Endothelial cell (in vitro differentiated cells): ENCODE measurements around the gene PCK2. TPM values are rescaled to one million over a fixed set of nuclear protein-coding genes. Genes with fewer than 3 reads are reported as not detected.

Source experiments
- DNase-seq: peaks from one replicate; pipeline ENCODE4 v3.0.0; 2021; ENCODE audit warnings: low spot score
- H3K27ac Mint-ChIP-seq: one replicate; pipeline ENCODE4 v1.8.0; 2021; ENCODE audit warnings: mixed read lengths, inconsistent platforms; ENCODE audit not compliant: unreplicated experiment
- H3K27me3 Mint-ChIP-seq: one replicate; pipeline ENCODE4 v1.8.0; 2021; ENCODE audit warnings: mild to moderate bottlenecking, moderate library complexity, mixed read lengths, inconsistent platforms; ENCODE audit not compliant: unreplicated experiment
- H3K36me3 Mint-ChIP-seq: one replicate; pipeline ENCODE4 v1.8.0; 2021; ENCODE audit warnings: mild to moderate bottlenecking, low read depth, mixed read lengths, inconsistent platforms; ENCODE audit not compliant: unreplicated experiment
- H3K4me1 Mint-ChIP-seq: one replicate; pipeline ENCODE4 v1.8.0; 2021; ENCODE audit warnings: mild to moderate bottlenecking, mixed read lengths, inconsistent platforms; ENCODE audit not compliant: unreplicated experiment
- H3K4me3 Mint-ChIP-seq: one replicate; pipeline ENCODE4 v1.8.0; 2021; ENCODE audit warnings: mild to moderate bottlenecking, mixed read lengths, inconsistent platforms; ENCODE audit not compliant: unreplicated experiment
- H3K9me3 Mint-ChIP-seq: one replicate; pipeline ENCODE4 v1.8.0; 2021; ENCODE audit warnings: mixed read lengths, inconsistent platforms; ENCODE audit not compliant: unreplicated experiment
- total RNA-seq: library from RNA; stranded (reverse); fragmentation: NEBNext Ultra II Directional; extraction: Animal tissue kit (Norgen Biotek cat#: 25700); gene quantifications from one replicate; pipeline ENCODE4 v1.2.1, GENCODE V29; 2021; ENCODE audit not compliant: unreplicated experiment
- TF ChIP-seq, protein P1 (sequence below): fragments of 200-600 bp; sonication (generic); IDR thresholded peaks from one replicate; pipeline ENCODE4 v1.5.0; 2021; ENCODE audit warnings: antibody characterized with exemption; ENCODE audit not compliant: unreplicated experiment

PCK2 gene
- total RNA-seq, 1 donor from 2014 or later, result 23.9 TPM

DNA sequence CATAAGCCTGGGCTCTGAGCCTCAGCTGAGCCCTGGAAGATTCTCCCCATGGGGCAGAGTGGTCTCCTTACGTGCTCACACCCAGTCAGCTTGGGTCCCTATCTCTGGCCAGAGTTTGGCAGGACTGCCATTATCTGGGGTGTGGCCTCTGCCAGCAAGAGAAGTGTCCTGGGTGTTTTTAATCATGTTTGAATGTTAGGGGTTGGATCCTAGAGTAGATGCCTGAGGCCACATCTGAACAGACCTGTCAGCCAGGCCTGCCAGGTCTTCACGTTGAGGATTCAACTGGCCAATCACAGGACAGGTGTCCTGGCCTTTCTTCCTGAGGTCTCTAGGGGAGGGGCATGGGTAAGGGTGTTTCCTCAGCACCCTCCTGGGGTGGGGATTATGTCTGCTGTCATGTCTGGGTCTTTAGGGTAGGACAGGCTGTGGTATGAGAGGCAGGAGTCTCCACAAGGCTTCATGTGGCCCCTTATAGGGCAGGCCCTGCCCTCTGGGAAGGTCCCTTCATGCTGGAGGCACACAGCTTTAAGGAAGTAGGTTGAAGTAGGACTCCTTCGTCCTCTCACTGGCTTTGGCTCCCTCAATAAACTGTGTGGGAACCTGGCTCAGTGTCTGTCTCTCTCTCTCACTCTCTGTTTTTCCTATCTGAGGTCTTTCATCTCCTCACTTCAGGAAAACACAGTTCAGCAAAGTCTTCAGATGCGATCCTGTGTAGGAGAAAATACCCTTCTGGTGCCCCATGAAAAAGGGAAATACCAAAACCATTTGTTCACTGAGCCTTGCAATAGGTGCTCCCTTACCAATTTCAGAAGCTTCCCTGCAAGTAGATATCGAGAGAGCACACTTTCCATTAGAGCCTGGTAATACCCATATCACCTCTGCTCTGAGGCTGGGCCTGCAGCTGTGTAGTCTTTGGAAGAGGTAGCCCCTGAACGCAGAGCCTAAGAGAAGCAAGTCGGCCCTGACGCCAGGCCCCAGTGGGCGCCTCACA lies 29.6 kb downstream of the PCK2 start:
- H3K27ac Mint-ChIP-seq, result no peak overlapping the region
- H3K9me3 Mint-ChIP-seq, result no peaks in the 10 kb centered on the region
- peaks cover 32% of the 10 kb centered on the region for H3K36me3 Mint-ChIP-seq
- H3K4me3 Mint-ChIP-seq, result no peak overlapping the region
- H3K4me1 Mint-ChIP-seq, result no peaks in the 10 kb centered on the region
- no peak for DNase-seq
- TF ChIP-seq, protein P1, sequence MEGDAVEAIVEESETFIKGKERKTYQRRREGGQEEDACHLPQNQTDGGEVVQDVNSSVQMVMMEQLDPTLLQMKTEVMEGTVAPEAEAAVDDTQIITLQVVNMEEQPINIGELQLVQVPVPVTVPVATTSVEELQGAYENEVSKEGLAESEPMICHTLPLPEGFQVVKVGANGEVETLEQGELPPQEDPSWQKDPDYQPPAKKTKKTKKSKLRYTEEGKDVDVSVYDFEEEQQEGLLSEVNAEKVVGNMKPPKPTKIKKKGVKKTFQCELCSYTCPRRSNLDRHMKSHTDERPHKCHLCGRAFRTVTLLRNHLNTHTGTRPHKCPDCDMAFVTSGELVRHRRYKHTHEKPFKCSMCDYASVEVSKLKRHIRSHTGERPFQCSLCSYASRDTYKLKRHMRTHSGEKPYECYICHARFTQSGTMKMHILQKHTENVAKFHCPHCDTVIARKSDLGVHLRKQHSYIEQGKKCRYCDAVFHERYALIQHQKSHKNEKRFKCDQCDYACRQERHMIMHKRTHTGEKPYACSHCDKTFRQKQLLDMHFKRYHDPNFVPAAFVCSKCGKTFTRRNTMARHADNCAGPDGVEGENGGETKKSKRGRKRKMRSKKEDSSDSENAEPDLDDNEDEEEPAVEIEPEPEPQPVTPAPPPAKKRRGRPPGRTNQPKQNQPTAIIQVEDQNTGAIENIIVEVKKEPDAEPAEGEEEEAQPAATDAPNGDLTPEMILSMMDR, result no peak
- H3K27me3 Mint-ChIP-seq, result no peaks in the 10 kb centered on the region

DNA sequence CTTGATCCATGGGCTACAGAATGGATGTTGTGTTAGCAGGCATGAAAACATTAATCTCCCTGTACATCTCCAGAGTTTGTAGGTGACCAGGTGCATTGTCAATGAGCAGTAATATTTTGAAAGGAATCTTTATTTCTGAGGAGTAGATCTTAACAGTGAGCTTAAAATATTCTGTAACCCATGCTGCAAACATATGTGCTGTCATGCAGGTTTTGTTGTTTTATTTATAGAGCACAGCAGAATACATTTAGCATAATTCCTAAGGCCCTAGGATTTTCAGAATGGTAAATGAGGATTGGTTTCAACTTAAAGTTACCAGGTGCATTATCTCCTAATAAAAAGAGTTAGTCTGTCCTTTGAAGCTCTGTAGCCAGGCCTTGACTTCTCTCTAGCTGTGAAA lies 32.8 kb downstream of the PCK2 start:
- Mint-ChIP-seq H3K36me3 (peaks cover 14% of the 10 kb centered on the region), H3K9me3 (no peaks in the 10 kb centered on the region), H3K27me3 (peaks cover 1% of the 10 kb centered on the region), H3K4me3 (no peak overlapping the region), H3K4me1 (peaks cover 9% of the 10 kb centered on the region), H3K27ac (no peak overlapping the region)
- DNase-seq, result no peak
- TF ChIP-seq, protein P1, result no peak

DNA sequence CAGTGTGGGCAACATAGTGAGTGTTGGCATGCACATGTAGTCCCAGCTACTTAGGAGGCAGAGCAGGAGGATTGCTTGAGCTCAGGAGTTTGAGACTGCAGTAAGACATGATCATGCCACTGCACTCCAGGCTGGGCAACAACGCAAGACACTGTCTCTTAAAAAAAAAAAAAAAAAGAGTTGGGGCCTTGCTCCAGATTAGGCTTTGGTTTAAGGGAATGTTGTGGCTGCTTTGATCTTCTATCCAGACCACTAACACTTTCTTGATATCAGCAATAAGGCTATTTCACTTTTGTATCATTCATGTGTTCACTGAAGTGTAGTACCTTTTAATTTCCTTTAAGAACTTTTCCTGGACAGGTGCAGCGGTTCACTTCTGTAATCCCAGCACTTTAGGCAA lies 33.6 kb downstream of the PCK2 start:
- Mint-ChIP-seq H3K9me3 (no peaks in the 10 kb centered on the region), H3K27me3 (peaks cover 2% of the 10 kb centered on the region), H3K4me1 (peaks cover 15% of the 10 kb centered on the region), H3K36me3 (peaks cover 11% of the 10 kb centered on the region), H3K27ac (no peak overlapping the region), H3K4me3 (no peak overlapping the region)
- DNase-seq, result no peak
- TF ChIP-seq, protein P1, result no peak

DNA sequence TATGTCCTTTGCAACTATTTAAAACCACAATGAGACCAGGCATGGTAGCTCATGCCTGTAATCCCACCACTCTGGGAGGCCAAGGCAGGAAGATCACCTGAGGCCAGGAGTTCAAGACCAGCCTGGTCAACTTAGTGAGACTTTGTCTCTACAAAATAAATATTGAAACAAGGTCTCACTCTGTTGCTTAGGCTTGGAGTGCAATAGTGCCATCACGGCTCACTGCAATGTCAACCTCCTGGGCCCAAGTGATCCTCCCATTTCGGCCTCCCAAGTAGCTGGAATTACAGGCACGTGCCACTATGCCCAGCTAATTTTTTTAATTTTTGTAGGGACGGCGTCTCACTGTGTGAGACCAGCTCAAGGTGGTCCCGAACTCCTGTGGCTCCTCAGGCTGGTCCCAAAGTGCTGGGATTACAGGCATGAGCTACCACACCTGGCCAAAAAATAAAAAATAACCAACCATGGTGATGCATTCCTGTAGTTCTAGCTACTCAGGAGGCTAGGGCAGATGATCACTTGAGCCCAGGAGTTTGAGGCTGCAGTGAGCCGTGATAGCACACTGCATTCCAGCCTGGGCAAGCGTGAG lies 35.4 kb downstream of the PCK2 start:
- Mint-ChIP-seq H3K4me3 (no peak overlapping the region), H3K27me3 (peaks cover 5% of the 10 kb centered on the region), H3K9me3 (no peaks in the 10 kb centered on the region), H3K27ac (no peak overlapping the region), H3K36me3 (no peaks in the 10 kb centered on the region), H3K4me1 (peaks cover 19% of the 10 kb centered on the region)
- TF ChIP-seq, protein P1, result no peak
- DNase-seq, result no peak

DNA sequence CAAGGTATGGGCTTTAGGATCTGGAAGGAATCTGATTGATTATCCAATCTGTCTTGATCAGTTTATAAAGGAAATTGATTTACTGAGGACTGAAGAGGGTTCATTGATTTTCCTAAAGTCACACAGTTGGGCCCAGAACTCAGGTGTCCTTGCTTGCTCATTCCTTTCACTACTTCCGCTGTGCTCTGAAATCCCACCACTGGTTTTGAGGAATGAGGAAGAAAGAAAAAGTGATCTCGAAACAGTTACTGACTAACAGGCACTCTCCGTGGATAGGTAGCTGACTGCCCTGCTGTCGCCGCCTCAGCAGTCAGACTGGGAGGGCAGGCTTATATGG lies 36.2 kb downstream of the PCK2 start, which contains the start of gene FITM1:
FITM1 (plus strand) TSS at position 280 of the 337 bp plus-strand sequence. CDS start 905 bp downstream, outside the sequence.
- Mint-ChIP-seq H3K27ac (no peak within 1 kb of the TSS), H3K4me3 (no peak within 1 kb of the TSS), H3K27me3 (peaks cover 9% of the 10 kb centered on the region)

More for the DNA sequence above, 36.2 kb downstream of the PCK2 start, which contains the start of gene FITM1:
- no peak for DNase-seq
- TF ChIP-seq, protein P1, result no peak
- Mint-ChIP-seq H3K4me1 (peaks cover 23% of the 10 kb centered on the region), H3K9me3 (no peaks in the 10 kb centered on the region), H3K36me3 (peaks cover 4% of the 10 kb centered on the region)
